ENCODE data around the gene CLDN8. TPM values are rescaled to one million over a fixed set of nuclear protein-coding genes. Genes with fewer than 3 reads are reported as not detected.

CLDN8 gene
- total and polyA plus RNA-seq, 10 of the 15 experiments (the other 5 are each of a cell fraction or from before 2014, with no cell fraction given) = not detected

- H3K9me3 ChIP-seq (replicated peaks; ENCODE audit: control insufficient read depth, insufficient read depth, low read length) = no peaks in the 10 kb centered on the region; the same call in 2 of the 3 replicates
These were observed 49.2 kb downstream of the CLDN8 start, which contains the start of gene CLDN17 for GRCh38 chr21:30166705-30167104. TSS of gene CLDN17 (minus strand) at chr21:30166805. CDS start at chr21:30166617, 188 bp downstream.

GRCh38 chr21:30166171-30166570 lies 49.7 kb downstream of the CLDN8 start:
- SMC1A ChIA-PET (ENCODE audit: uncharacterized antibody, unreplicated experiment) = no interaction called here
- no peak overlapping the region for H2AFZ ChIP-seq (ENCODE audit: control insufficient read depth, low read depth, low read length)
- no peaks in the 10 kb centered on the region for H3K36me3 ChIP-seq (ENCODE audit: control insufficient read depth in 2 of 2, insufficient read depth in 2 of 2, low read length in 1 of 2)
- RAD21 ChIA-PET (ENCODE audit: unreplicated experiment) = interaction anchor here (0.5 kb wide), 1 partner anchor 920 kb away, joined by 4 read pairs; no protein-coding TSS in a partner anchor
- H3K9ac ChIP-seq (ENCODE audit: control insufficient read depth, insufficient read depth, low read length) = no peak overlapping the region
- H3K4me1 ChIP-seq (ENCODE audit: control insufficient read depth, insufficient read depth, low read length) = no peaks in the 10 kb centered on the region
- POLR2A ChIA-PET = no interaction called here
- in situ Hi-C loops (cut with MboI) (no loop called here), intact Hi-C loops (cut with micrococcal nuclease; ENCODE audit: unreplicated experiment) (no loop called here)
- FAIRE-seq (no peak), DNase-seq (ENCODE audit: low read depth, low spot score) (no peak), ATAC-seq (no peak)
- H3K27ac ChIP-seq (ENCODE audit: control insufficient read depth, insufficient read depth) = no peak overlapping the region
- CTCF ChIA-PET = interaction anchor here (0.6 to 1.0 kb wide), 2 partner anchors 12 to 808 kb away, joined by 3 to 4 read pairs; no protein-coding TSS in a partner anchor
- BruUV-seq (replicated peaks) = no TSS peak
- H3K4me3 ChIP-seq = no peak overlapping the region
- no peaks in the 10 kb centered on the region for H3K27me3 ChIP-seq (replicated peaks in 1 of 2; ENCODE audit: control insufficient read depth in 2 of 2, insufficient read depth in 2 of 2, low read length in 1 of 2)
- H3K9me3 ChIP-seq (replicated peaks; ENCODE audit: control insufficient read depth, insufficient read depth, low read length) = no peaks in the 10 kb centered on the region; the same call in 2 of the 3 replicates
- no peaks in the 10 kb centered on the region for H4K20me1 ChIP-seq (ENCODE audit: control insufficient read depth, insufficient read depth)
- no peak overlapping the region for H3K4me2 ChIP-seq (ENCODE audit: control insufficient read depth, insufficient read depth)
- WGBS (ENCODE audit: insufficient coverage, insufficient replicate concordance, low lambda C conversion rate, missing lambda C conversion rate) = 33% methylated on average over 9 of the region's 9 CpGs
- H3K79me2 ChIP-seq (ENCODE audit: control insufficient read depth, insufficient read depth, low read length) = no peaks in the 10 kb centered on the region
- no peak for TF ChIP-seq MYC (IDR thresholded peaks at IDR 0.05; ENCODE audit: insufficient read depth, insufficient read length, insufficient replicate concordance, low read length, severe bottlenecking)
- no peak for TF ChIP-seq CEBPB (IDR thresholded peaks at IDR 0.05; ENCODE audit: borderline replicate concordance in 1 of 2, low read depth in 2 of 2, low read length in 2 of 2)
- TF ChIP-seq PRDM15 (CRISPR knock-in tag; IDR thresholded peaks at IDR 0.05) = no peak
- TF ChIP-seq RAD51 (IDR thresholded peaks at IDR 0.05) = no peak
- no peak for TF ChIP-seq SIX5 (IDR thresholded peaks at IDR 0.05; ENCODE audit: low read depth, low read length, severe bottlenecking)
- TF ChIP-seq KLF5 (IDR thresholded peaks at IDR 0.05; ENCODE audit: partially characterized antibody) = no peak
- no peak for TF ChIP-seq ZNF384 (IDR thresholded peaks at IDR 0.05; ENCODE audit: borderline replicate concordance, low read depth, low read length)

More at GRCh38 chr21:30166705-30167104, 49.2 kb downstream of the CLDN8 start, which contains the start of gene CLDN17:
- no peaks in the 10 kb centered on the region for H3K4me1 ChIP-seq (ENCODE audit: control insufficient read depth, insufficient read depth, low read length)
- H3K27ac ChIP-seq (ENCODE audit: control insufficient read depth, insufficient read depth) = no peak within 1 kb of the TSS
- no peak for DNase-seq (ENCODE audit: low read depth, low spot score)
- ChIA-PET SMC1A (ENCODE audit: uncharacterized antibody, unreplicated experiment) (no interaction called here), POLR2A (no interaction called here), RAD21 (ENCODE audit: unreplicated experiment) (interaction anchor here (0.5 kb wide), 1 partner anchor 919 kb away, joined by 4 read pairs; no protein-coding TSS in a partner anchor), CTCF (interaction anchor here (0.6 to 1.2 kb wide), 3 partner anchors 13 to 808 kb away, joined by 3 to 4 read pairs (median 4); no protein-coding TSS in a partner anchor)
- H3K4me3 ChIP-seq = no peak within 1 kb of the TSS
- 0% methylated on average over 1 of the region's 1 CpG for WGBS (ENCODE audit: insufficient coverage, insufficient replicate concordance, low lambda C conversion rate, missing lambda C conversion rate)
- intact Hi-C loops (cut with micrococcal nuclease; ENCODE audit: unreplicated experiment) = no loop called here
- H3K36me3 ChIP-seq (ENCODE audit: control insufficient read depth in 2 of 2, insufficient read depth in 2 of 2, low read length in 1 of 2) = no peaks in the 10 kb centered on the region
- BruUV-seq (replicated peaks) = no TSS peak
- TF ChIP-seq ASH2L (IDR thresholded peaks at IDR 0.05; ENCODE audit: borderline replicate concordance, low read depth) (no peak), IRF5 (IDR thresholded peaks at IDR 0.05; ENCODE audit: borderline replicate concordance) (no peak), BHLHE40 (IDR thresholded peaks at IDR 0.05; ENCODE audit: borderline replicate concordance in 1 of 2, low read depth in 2 of 2, low read length in 1 of 2) (no peak), CHD4 (IDR thresholded peaks at IDR 0.05) (no peak), ZNF24 (IDR thresholded peaks at IDR 0.05) (no peak)
- no peaks in the 10 kb centered on the region for H3K79me2 ChIP-seq (ENCODE audit: control insufficient read depth, insufficient read depth, low read length)
- in situ Hi-C loops (cut with MboI) = no loop called here
- H4K20me1 ChIP-seq (ENCODE audit: control insufficient read depth, insufficient read depth) = no peaks in the 10 kb centered on the region
- H3K4me2 ChIP-seq (ENCODE audit: control insufficient read depth, insufficient read depth) = no peak within 1 kb of the TSS
- FAIRE-seq = no peak
- H3K9ac ChIP-seq (ENCODE audit: control insufficient read depth, insufficient read depth, low read length) = no peak within 1 kb of the TSS
- no peak within 1 kb of the TSS for H2AFZ ChIP-seq (ENCODE audit: control insufficient read depth, low read depth, low read length)
- no peaks in the 10 kb centered on the region for H3K27me3 ChIP-seq (replicated peaks in 1 of 2; ENCODE audit: control insufficient read depth in 2 of 2, insufficient read depth in 2 of 2, low read length in 1 of 2)
- ATAC-seq = no peak
